CD4-positive, alpha-beta T cell treated with Interleukin-6 for 4 hours (primary cell): ENCODE data around the gene TFB1M.
"Not testable (repeated sequence)": the region's sequence is repeated elsewhere in the genome, so short reads cannot be mapped to it uniquely, and the experiment has no call there.

ENCODE experiments used
- DNase-seq: peaks from one replicate; pipeline ENCODE4 v3.0.0-alpha.2; 2020; ENCODE audit warnings: mixed read lengths

Gene TFB1M

DNA sequence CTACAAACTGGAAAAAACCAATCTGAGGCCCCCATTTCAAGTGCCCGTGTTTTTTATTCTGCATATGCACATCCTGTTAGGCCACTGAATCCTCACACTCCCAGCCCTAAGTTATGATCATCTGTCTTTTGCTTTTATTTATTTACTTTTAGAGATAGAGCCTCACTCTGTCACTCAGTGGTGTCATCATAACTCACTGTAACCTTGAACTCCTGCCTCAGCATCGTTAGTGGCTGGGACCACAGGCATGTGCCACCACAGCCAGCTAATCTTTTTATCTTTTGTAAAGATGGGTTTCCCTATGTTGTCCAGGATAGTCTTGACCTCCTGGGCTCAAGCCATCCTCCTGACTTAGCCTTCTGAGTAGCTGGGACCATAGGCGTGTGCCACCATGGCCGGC lies 80.1 kb downstream of the TFB1M start:
- no peak for DNase-seq

DNA sequence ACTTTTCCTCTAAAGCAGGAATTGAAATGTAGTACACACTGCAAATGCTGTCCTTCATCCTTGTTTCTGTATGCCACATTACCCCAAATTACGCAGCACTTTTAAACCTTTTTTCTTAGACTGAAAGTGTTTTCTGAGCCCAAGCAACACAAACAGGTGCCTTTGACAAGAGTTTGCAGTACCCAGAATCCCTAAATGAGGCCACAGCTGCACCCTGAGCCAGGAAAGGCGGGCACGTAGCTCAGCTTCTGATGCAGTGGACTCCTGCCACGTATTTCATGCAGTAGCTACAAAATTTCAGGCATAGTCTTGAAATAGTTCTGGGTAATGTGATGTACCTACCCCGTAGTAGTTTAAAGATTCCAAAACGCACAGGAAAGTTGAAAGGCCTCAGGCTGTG lies 81.4 kb downstream of the TFB1M start:
- no peak for DNase-seq

DNA sequence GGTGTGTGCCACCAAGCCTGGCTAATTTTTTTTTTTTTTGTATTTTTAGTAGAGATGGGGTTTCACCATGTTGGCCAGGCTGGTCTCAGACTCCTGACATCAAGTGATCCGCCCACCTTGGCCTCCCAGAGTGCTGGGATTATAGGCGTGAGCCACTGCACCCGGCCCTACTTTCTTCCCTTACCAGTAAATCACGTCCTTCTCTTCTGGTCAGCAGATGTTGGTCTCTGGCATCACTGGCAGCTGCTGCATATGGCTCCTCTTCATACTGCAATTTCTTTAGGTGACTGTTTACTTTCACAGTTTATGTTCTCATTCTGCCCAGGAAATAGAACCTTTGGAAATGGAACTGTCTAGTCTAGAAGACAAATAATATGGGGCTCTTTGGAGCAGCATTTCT lies 83.3 kb downstream of the TFB1M start:
- not testable (repeated sequence) for DNase-seq

DNA sequence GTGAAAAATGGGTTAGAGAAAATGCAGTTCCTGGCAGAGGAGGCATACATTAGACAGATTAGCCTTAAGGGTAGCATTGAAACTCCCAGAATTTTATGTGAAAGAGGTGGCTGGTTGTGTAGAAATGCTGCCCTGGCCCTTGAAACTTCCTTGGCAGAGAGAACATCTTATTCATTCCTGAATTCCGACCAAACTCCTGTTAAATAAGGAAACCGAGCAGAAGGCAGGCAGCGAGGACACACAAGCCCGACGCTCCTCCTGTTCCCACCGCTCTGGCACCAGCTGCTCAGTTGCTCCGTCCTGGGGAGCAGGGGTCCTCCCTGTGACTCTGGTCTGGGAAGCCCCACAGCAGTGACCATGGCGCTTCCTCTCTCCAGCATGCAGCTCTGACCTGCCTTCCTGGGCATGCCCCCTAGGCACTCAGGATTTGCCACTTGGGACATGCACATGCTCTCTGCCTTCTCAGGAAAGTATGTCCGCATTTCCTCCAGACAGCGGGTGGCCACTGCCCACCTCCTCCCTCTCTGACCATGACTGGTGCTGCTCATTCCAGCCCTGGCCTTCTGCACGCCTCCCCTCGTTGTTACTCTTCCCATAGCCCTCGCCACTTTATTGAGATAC lies 85.6 kb downstream of the TFB1M start:
- DNase-seq: no peak

DNA sequence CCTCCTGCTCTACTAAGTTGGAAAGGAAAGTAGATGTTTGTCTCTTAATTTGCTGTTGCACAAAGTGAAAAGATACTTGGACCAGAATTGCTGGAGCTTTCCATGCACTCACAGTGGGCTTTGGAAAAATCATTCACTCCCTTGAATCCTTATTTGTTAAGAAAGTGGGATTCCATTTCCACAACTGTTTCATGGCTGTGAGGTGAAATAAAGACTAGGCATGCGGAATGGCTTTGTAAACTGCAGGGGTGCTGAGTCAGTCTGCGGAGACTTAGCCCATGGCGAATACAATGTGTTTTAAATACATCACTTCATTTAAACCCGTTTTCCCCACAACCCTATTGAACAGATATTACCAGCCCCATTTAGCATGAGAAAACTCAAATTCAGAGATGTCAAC lies 87.2 kb downstream of the TFB1M start:
- DNase-seq: no peak

DNA sequence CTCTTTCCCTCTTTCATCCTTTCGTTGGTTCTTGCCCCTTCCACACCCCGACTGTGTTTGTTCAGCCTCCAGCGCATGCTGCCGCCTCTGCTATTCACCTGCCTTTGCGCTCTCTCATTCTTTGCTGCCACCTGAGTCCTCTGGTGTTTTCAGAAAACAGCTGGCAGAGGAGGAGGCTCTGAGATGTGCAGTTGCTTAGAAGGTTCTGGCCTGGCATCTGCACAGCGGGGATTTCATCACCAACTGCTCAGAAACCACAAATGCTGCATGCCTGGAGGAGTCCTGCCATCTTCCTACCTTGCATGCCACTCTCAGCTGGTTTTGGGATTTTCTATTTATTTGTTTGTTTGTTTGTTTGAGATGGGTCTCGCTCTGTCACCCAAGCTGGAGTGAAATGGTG lies 89.7 kb downstream of the TFB1M start:
- no peak for DNase-seq

DNA sequence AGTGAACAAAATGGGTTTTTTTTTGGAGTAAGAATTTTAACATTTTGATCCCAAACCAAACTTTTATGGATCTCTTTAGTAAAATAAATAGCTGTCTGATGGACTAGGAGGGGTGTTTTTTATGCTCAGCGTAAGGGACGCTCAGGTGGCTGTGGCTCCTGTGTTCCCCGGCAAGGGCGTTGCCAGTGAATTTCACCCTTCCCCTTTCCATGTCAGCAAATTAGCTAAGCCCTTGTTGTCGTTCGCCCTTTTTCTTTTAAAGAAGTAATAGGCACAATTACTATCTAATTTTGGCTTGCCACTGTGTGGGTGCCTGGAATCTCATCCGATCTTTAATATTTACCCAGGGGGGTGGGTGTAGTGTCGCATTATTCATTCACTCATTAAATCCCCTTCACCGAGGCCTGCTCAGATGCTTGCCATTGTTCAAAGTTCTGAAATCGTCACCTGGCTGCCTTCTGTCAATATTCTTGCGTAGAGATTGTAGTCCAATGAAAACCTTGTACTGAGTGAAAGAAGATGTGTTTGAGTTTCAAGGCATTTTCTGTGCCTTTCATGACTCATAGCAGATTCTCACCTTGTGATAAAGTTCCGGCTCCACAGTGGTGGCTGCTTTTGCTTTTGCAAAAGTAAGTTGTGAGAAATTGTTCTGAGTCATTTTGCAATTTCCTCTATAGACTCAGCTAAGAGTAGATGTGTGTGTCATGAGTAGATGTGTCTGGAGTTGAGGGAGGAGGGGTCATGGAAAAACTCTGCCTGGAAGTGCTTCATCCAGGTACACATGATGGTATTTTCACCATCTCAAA lies 90.4 kb downstream of the TFB1M start:
- DNase-seq: peak; percentile 35

DNA sequence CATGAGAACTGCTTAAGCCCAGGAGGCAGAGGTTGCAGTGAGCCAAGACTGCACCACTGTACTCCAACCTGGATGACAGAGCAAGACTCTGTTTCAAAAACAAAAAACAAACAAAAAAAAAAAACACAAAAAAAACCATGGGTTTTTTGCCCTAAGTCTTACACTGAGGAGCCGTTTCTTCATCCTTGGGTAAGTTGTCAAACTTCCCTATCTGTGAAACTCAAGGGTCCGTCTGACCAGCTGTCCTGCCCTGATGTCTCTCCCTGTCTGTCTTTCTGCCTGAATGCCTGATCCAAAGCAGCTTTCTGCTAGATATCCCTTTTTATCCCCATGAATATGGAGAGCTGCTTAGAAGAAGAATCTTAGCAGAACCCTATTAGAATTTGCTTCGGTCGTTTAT lies 91.8 kb downstream of the TFB1M start:
- no peak for DNase-seq

DNA sequence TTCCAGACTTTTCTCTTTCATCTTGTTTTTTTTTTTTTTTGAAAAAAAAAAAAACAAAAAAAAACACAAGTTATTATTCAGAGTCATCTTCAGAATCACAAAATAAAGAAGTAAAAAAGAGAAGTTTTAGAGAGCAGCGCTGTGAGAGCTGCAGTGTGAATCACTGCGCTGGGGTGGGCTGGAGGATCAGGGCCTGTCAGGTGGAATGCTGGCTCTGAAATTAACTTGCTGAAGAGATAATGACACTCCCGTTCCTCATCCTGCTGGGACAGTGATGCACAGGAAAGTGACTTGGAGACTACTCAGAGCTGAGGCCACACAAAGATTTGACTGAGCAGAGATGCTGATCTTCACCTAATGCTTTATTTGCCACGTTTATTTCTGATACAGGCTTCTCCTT lies 93.2 kb downstream of the TFB1M start:
- DNase-seq: no peak

DNA sequence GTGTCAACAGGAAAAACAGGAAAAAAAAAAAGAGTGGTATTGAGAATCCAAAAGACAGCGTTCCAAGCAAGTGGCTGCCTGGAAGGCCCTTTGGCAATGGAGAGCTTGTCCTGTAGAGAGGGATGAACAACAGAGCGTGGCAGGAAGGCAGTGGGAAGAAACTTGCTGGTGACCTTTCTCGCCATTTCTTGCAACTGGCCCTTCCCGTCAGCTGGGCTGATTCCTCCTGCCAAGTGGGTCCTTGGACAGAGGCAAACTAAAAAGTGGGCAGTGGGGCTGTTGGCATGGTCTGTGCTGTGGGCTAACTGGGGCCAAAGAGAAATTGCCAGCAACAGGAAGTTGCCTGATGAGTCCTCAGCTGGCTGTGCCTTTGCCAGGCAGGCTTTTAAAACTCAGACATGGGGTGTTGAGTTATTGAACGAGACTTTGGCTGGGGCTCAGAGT lies 94.4 kb downstream of the TFB1M start:
- DNase-seq: no peak

DNA sequence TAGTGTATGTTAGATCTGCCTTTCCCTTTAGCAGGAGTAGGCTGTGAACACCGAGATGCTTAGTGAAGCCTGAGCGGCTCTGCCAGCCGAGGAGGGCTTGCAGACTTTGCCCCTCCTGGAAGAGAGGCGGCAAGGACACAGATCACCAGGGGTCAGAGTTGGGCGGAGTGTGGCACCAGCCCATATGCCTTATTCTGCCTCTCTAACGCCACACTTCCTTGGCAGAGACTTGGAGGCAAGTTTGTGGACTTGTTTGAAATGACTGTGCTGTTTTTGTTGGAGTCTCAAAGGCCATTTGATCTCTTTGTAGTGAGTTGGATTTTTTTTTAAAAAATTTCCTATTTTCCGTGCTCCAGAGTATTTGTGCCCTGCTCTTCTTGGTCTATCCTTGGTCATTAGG lies 95.0 kb downstream of the TFB1M start:
- DNase-seq: no peak

DNA sequence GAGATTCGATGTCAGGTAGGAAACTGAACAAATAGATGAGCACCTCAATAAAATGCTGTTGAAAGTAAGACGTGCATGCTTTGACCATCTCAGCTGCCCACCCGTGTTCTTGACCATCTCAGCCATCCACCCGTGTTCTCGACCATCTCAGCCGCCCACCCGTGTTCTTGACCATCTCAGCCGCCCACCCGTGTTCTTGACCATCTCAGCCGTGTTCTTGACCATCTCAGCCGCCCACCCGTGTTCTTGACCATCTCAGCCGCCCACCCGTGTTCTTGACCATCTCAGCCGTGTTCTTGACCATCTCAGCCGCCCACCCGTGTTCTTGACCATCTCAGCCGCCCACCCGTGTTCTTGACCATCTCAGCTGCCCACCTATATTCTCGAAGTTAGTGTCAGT lies 95.6 kb downstream of the TFB1M start:
- DNase-seq: not testable (repeated sequence)

DNA sequence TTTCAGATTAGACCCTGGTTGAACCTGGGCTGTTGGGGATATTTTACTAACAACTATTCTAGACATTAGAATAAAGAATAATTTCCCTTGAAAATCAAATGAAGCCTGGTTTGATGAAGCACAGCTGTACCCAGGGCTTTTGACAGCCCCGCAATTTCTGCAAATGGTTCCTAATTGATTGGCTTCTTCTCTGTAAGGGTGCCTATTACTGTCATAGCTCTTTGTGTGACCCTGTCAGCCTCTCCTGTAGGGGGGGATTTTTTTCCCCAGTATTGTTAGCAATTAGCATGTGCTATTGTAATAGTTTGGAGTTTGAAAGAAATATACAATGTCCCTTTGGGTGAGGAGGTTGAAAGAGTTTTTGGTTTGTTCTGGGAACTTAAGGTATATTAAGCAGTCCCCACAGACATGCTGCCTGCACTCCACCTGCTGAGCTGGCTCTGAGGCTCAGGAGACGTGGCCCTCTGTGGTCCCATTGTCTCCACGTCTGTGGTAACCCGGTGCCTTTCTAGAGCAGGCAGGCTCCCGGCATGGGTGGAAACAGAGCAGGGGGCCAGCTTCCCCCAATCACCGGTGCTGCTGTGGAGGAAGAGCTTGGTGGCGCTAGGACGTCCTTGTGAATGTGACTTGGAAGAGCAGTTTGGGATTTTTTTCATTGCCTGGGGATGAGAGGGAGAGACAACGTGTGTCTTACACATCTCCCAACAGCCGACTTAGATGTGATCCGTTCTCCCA lies 97.8 kb downstream of the TFB1M start:
- no peak for DNase-seq

DNA sequence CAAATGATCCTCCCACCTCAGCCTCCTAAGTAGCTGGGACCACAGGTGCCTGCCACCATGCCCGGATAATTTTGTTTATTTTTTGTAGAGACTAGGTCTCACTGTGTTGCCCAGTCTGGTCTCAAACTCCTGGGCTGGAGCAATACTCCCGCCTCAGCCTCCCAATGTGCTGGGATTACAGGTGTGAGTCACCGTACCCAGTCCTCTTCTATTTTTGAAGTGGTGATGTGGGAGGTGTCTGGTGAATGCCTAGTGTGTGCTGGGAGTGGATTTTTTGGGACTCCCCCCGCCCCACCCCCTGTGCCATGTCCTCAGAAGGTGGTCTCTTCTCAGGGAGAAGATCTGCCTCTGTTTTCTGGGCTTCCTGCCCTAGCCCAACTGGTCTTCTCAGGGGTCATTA lies 98.4 kb downstream of the TFB1M start:
- no peak for DNase-seq

DNA sequence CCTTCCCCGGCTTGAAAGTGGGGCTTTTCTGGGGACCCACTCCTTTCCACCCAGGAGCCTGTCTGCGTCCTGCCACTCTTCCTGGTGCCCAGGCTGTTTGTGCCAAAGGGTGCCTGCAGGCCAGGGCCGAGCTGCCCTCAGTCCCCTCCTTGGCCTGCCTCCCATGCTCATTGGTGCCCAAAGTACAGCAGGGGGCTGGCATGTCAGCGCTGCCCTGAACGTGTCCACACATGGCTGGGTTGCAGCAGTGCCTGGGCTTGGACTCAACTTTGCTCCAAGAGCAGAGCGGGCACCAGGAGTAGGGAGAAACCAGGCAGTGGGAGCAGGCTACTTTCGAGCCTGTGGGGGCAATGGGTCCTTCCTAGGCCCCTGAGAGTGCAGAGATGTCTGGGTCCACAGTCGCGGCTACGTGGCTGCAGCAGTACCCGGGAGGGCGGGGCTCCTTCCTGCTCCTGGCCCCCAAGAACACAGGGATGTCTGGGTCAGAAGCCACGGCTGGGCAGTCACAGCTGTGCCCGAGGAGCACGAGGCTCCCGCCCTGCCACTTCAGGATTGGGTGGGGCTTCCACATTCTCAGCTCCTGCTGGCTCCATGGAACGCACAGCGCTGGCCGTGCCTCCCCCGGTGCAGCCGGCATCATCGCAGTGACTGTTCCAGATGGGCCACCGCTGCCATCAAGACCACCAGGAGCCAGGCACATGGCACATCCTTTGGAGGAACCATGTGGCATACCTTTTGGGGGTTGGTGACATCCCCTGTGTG lies 100.5 kb downstream of the TFB1M start:
- no peak for DNase-seq

DNA sequence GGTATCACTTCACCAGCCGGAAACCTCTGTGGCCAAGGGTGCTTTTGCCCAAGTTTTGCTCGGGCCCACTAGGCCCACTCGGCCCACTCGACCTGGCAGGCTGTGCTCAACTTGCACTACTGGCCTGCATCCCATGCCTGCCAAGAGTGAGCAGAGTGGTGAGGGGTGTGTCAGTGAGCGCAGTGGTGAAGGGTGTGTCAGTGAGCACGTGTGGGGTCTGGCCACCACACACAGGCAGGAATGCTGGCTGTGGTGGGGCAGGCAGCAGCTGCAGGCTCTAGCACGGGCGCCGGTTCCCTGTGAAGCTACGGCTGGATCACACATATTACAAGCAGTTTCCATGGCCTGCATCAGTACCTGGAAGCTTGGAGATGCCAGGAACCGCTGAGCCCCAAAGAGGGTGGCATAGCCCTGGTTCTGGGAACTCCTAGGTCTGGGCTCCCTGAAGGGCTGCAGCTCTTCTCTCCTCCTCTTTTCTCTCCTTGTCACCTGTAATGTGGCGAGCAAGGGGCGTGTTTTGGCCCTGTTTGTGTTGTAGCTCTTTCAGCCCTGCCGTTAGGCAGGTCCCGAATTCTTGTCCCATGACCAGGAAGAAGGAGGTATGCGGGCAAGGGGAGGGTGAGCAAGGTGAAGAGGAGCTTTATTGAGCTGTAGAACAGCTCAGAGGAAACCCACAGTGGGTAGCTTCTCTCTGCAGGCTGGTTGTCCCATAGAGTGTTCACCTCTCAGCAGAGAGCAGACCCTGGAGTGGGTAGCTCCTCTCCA lies 101.5 kb downstream of the TFB1M start:
- DNase-seq: no peak

DNA sequence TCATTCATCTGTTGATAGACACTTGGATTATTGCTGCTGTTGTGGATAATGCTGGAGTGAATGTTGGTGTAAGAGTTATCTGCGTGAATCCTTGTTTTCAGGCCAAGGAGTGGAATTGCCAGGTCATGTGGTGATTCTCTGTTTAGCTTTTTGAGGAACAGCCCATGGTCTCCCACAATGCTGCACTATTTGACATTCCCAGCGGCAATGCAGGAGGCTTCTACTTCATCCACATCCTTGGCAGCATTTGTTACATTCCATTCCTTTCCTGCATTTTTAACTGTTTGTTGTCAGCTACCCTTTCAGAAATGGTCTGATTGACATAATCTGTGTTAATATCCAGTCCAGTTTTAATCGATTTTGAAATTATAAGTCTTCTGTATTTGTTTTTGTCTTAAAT lies 102.2 kb downstream of the TFB1M start:
- no peak for DNase-seq

DNA sequence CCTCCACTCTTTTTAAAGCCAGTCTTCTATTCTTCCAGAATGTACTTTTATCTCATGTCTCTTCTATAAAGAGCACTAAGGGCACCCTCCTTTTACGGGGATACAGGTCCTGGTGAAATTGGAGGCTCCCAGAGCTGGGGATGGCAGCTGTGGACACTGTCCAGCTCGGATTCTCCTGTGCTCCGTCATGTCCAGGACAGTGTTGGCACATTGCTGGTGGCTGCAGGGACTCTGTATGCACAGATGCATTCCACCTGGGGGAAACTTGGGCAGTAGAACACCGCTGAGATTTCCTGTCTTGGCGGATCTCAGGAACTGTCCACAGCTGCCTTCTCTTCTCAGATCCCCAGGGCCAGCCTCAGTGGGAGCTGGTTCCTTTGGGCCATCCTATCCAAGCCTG lies 107.1 kb downstream of the TFB1M start:
- no peak for DNase-seq
